GM18507 (cell line): Measurements from ENCODE around the gene ATG2B.
A peak's percentile ranks its signal among the peaks of the same experiment; 100 is the strongest.

Source experiments
- DNase-seq: peaks from one replicate; pipeline ENCODE4 v3.0.0; 2011; ENCODE audit warnings: low read depth; ENCODE audit not compliant: insufficient read length; ENCODE audit errors: extremely low spot score
- FAIRE-seq: peaks from 2 replicates; lab custom pipeline; 2011; peaks lifted over from hg19 to GRCh38; lab: Jason Lieb, UNC

The ATG2B gene

GRCh38 chr14:96275177-96276112 lies 87.7 kb downstream of the ATG2B start:
- FAIRE-seq (peak; percentile 61), DNase-seq (peak; percentile 45)

GRCh38 chr14:96274543-96274942 lies 88.6 kb downstream of the ATG2B start:
- FAIRE-seq (no peak), DNase-seq (no peak)

- DNase-seq, result no peak
- no peak for FAIRE-seq
These were observed 89.0 kb downstream of the ATG2B start for GRCh38 chr14:96274122-96274521.

GRCh38 chr14:96273629-96274028 lies 89.5 kb downstream of the ATG2B start:
- DNase-seq (no peak), FAIRE-seq (no peak)

GRCh38 chr14:96272777-96273473 lies 90.2 kb downstream of the ATG2B start:
- FAIRE-seq, result no peak

GRCh38 chr14:96271421-96271762 lies 91.7 kb downstream of the ATG2B start:
- no peak for FAIRE-seq
- DNase-seq, result no peak

More at GRCh38 chr14:96272777-96273473, 90.2 kb downstream of the ATG2B start:
- no peak for DNase-seq

GRCh38 chr14:96270565-96271420 lies 92.3 kb downstream of the ATG2B start:
- FAIRE-seq (no peak), DNase-seq (no peak)

GRCh38 chr14:96269359-96269710 lies 93.8 kb downstream of the ATG2B start:
- no peak for DNase-seq
- FAIRE-seq, result no peak

GRCh38 chr14:96268431-96269358 lies 94.4 kb downstream of the ATG2B start:
- FAIRE-seq, result no peak
- DNase-seq, result no peak

GRCh38 chr14:96267916-96268315 lies 95.2 kb downstream of the ATG2B start:
- DNase-seq, result no peak
- no peak for FAIRE-seq

GRCh38 chr14:96267336-96267735 lies 95.8 kb downstream of the ATG2B start:
- FAIRE-seq, result no peak
- DNase-seq, result no peak

- DNase-seq, result no peak
These were observed 97.6 kb downstream of the ATG2B start for GRCh38 chr14:96265383-96266095.

GRCh38 chr14:96264853-96265252 lies 98.3 kb downstream of the ATG2B start:
- FAIRE-seq (no peak), DNase-seq (no peak)

More at GRCh38 chr14:96265383-96266095, 97.6 kb downstream of the ATG2B start:
- no peak for FAIRE-seq

GRCh38 chr14:96264200-96264553 lies 99.0 kb downstream of the ATG2B start:
- FAIRE-seq, result no peak
- no peak for DNase-seq

GRCh38 chr14:96263347-96264199 lies 99.6 kb downstream of the ATG2B start:
- no peak for FAIRE-seq
- DNase-seq, result no peak

GRCh38 chr14:96261772-96262655 lies 101.1 kb downstream of the ATG2B start:
- DNase-seq (no peak), FAIRE-seq (no peak)

GRCh38 chr14:96261053-96261452 lies 102.1 kb downstream of the ATG2B start:
- no peak for FAIRE-seq
- DNase-seq, result no peak
